ENCODE measurements around the gene SPC24.
A peak's percentile ranks its signal among the peaks of the same experiment; 100 is the strongest.
"Not testable (repeated sequence)": the region's sequence is repeated elsewhere in the genome, so short reads cannot be mapped to it uniquely, and the experiment has no call there.

The SPC24 gene

DNA sequence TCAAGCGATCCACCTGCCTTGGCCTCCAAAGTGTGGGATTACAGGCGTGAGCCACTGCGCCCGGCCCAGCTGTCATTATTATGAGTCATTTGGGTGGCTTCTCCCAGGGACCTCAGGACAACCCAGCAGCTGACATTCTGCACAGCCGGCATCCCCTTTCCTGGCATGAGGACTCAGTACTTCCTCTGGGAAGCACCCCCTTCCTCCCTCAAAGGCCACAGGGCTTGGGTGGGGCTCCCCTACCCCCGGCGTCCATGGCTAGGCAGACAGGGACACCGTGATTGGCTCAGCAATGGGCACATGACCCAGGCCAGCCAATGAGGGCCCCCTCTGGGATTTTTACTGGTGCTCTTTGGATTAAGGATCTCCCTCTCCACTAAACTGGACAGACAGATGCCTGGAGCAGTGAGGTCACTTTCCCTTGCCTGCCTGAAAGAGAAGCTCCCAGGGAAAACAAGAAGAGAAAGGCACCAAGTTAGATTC lies 35.7 kb upstream of the SPC24 start:
- peak; percentile 27 for DNase-seq

DNA sequence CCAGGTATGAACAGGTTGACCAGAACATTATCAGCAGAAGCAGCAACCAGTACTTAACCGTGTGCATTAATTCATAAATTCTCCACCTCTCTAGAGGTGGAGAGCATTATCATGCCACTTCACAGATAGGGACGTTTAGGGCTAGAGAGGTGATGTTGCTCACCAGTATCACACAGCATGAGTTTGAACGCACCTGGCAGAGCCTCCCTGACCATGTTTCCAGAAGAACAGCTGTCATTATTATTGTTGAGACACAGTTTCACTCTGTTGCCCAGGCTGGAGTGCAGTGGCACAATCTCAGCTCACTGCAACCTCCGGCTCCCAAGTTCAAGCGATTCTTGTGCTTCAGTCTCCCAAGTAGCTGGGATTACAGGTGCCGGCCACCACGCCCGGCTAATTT lies 34.9 kb upstream of the SPC24 start:
- DNase-seq: peak; percentile 8

DNA sequence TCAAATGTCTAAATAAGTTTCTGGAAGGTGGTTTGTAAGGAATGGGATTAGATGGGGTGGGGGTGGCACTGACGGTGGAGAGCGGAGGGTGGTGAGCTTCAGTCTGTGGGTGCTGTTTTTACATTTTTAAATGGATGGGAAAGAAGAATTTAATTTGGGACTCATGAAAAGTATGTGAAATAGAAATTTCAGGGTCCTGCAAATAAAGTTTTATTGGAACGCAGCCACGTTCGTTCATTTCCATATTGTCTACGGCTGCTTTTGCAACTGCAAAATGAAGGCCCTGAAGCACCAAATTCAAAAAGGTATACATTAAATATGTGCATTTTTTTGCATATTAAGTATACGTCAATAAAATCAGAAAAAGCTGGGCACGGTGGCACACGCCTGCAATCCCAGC lies 31.9 kb upstream of the SPC24 start:
- DNase-seq: no peak

DNA sequence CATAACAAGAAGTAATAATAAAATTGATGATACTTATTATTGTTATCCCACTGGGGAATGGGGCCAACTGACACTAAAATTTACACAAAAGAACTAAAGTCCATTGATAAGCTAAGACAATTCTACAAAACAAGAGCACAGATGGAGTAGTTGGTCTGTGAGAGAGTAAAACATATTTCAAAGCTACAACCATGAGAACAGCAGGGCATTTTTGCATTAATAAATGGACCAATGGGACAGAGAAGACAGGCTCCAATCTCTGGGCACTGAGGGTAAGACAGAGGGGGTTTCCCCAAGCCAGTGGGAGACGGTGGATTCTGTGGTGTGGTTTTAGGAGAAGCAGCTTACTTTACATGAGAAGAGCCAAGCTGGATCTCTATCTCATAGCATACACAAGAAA lies 27.4 kb upstream of the SPC24 start:
- no peak for DNase-seq

DNA sequence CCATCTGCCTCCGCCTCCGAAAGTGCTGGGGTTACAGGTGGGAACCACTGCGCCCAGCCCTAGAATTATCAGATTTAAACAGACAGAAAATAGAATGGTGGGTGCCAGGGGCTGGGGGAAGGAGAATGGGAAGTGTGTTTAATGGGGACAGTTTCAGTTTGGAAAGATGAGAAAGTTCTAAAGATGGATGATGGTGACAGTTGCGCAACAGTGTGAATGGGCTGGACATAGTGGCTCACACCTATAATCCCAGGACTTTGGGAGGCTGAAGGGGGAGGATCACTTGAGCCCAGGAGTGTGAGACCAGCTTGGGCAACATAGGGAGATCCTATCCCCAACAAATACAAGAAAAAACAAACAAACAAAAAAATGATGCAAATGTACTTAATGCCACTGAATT lies 25.9 kb upstream of the SPC24 start:
- DNase-seq: no peak

DNA sequence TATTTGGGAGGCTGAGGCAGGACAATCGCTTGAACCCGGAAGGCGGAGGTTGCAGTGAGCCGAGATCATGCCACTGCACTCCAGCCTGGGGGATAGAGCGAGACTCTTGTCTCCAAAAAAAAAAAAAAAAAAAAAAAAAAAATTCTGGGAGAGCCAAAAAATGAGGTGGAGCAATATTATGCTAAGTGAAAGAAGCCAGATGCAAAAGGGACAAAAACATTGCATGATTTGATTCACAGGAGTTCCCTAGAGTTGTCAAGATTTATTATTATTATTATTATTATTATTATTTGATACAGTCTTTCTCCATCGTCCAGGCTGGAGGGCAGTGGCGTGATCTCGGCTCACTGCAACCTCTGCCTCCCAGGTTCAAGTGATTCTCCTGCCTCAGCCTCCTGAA lies 25.4 kb upstream of the SPC24 start:
- not testable (repeated sequence) for DNase-seq

DNA sequence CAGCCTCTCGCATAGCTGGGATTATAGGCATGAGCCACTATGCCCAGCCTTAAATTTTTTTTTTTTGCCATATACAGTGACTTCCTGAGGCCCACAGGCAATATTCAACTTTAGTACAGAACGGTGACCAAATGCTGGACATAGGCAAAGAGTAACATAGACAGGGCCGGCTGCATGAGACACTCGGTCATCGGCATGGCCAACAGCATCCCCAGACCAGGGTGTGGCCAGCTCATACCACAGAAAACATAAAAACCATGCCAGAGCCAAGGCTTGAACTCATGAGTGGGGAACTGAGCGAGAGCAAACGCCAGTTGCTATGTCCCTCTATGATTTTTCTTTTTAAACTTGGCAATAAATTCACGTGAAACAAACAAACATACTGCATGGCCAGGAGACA lies 24.8 kb upstream of the SPC24 start:
- no peak for DNase-seq

DNA sequence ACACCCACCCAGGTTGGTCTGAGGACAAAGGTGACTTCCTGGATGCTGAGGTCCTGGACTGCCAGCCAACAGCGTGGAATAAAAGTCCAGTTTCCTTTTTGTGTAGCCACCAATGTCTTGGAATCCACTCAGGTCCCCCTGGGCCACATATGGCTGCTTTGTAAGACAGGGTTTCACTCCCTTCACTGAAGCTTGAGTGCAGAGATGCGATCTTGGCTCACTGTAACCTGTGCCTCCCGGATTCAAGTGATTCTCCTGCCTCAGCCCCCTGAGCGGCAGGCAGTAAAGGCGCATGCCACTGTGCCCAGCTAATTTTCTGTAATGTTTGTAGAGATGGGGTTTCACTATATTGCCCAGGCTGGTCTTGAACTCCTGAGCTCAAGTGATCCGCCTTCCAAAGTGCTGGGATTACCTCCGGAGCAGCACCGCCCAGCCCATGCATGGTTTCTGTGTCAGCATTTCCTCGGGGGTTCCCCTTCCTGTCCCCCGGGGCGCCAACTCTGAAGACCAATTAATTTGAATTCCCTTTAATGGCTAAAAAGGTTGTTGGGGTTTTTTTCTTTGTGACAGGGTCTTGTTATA lies 24.2 kb upstream of the SPC24 start:
- DNase-seq: no peak

DNA sequence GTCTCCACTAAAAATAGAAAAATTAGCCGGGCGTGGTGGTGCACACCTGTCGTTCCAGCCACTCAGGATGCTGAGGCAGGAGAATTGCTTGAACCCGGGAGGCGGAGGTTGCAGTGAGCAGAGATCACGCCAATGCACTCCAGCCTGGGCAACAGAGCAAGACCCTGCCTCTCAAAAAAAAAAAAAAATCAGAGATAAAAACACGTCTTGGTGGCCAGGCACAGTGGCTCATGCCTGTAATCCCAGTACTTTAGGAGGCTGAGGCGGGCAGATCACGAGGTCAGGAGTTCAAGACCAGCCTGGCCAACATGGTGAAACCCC lies 23.5 kb upstream of the SPC24 start:
- DNase-seq: not testable (repeated sequence)

DNA sequence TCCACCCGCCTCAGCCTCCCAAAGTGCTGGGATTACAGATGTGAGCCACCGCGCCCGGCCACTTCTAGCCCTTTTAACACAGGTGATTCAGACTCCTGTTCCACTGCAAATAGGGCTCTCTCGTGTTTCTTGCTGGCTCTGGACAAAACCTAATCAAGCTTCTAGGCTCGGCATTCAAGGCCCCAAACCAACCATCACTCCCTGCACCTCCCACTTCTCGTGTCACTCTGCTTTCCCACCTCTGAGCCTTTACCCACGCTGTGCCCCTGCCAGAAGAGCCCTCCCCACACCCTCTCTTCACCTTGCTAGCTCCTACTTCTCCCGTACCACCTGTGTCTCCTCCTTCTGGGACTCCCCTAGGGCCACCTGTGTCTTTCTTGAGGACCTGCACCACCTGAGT lies 22.0 kb upstream of the SPC24 start:
- DNase-seq: no peak

DNA sequence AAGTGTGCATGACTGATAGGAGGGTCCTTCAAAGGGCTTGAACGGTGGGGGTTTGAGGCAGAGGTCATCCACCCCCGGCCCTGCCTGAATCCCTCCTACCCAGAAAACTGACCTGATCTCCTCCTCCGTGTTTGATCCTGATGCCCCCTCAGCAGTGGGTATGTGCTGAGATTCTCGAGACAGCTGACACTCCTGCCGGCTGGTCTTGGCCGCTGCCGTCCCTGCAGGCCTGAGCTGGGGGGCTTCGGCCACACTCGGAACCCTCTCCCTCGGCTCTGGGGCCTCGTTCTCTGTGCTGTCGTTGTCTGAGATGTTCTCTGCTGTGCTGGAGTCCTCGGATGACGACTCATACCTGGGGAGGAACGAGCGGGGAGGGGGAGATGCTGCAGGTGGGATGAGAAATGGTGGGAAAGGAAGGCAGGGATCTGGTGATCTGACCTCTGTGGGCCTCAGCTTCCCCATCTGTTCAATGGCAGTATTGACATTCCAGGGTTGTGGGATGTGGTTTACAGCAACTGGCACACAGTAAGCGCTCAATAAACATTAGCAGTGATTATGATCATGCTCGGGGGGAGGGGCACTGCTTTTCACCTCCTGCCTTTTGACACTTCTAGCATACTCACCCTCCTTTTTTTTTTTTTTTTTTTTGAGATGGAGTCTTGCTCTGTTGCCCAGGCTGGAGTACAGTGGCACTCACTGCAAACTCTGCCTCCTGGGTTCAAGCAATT lies 21.0 kb upstream of the SPC24 start:
- DNase-seq: no peak

DNA sequence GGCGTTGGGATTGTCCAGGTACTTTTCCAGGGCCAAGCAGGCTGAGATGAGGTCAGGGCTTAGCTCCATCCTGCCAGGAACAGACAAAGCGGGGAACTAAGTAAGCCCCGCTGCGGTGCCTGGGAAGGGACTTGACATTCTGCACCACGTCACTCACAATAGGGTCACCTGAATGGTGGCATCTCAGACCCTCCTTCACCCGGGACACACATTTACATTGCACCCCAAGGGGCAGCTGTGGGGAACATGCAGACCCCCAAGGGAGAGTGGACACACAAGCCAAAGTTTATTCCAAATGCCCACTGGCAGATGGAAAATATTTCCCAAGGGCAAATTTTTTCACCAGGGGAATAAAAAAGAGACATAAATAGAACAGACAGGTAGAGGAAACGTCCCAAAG lies 20.3 kb upstream of the SPC24 start:
- DNase-seq: no peak

DNA sequence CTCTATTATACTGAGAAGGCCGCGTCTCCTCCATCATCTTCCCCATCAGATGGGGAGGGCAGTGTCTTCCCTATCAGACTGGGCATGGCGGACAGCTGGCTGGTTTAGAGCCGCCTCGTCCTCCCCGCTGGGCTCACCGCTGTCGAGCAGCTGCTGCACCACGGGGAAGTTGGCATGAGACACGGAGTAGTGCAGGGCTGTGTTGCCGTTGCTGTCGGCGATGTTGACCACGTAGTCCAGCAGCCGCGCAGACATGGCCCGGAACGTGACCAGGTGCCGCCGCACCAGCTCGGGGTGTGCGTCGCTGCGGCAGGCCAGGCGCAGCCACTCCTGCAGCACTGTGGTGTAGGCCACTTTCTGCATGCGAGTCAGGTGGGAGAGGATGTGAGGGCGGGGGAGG lies 18.8 kb upstream of the SPC24 start:
- DNase-seq: peak; percentile 86

DNA sequence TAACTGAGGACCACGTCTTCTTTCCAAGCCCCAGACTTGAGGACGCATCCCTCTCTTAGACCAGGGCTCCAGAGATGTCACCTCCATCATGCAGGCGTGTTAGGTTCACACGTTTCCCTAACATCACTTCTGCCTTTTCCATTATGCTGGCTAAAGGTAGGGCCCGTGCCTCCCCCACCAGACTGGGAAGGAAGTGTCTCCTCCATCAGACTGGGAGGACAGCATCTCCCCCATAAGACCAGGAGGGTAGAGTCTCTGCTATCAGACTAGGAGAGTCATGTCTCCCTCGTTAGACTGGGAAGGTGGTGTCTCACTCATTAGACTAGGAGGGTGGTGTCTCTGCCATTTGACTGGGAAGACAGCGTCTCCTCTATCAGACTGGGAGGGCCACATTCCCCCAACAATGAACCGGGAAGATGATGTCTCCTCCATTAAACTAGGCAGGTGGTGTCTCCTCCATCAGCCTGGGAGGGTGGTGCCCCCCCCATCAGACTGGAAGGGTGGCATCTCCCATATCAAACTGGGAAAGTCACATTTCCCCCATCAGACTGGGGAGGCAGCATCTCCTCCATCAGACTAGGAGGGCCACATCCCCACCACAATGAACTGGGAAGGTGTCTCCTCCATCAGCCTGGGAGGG lies 18.1 kb upstream of the SPC24 start:
- no peak for DNase-seq

DNA sequence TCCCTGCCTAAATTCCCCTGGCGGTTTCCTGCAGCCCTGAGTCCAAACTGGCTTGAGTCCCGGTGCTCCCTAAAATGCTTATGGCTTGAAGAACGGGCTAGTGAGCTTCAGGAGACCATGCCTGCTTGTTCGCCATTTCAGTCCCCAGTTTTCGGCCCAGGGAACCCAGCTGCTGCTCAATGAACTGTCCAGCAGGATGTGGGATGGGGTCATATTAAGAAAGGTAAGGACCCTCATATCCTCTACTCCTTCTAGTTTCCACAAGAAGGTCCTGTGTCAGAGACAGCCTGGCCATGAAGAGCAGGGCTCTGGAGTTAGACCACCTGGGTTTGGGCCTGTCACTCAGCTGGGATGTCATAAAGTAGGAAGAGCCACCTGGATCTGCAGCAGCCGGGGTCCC lies 17.0 kb upstream of the SPC24 start:
- no peak for DNase-seq

DNA sequence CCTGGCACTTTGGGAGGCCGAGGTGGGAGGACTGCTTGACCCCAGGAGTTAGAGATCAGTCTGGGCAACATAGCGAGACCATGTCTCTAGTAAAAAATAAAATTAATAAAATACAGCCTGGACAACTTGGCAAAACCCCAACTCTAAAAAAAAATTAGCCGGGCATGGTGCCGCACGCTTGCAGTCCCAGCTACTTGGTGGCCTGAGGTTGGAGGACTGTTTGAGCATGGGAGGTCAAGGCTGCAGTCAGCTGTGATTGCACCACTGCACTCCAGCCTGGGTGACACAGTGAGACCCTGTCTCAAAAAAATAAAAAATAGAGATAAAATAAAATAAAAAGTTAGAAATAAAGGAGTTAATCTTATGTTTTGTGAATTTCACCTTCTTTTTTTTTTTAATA lies 15.6 kb upstream of the SPC24 start:
- DNase-seq: no peak

DNA sequence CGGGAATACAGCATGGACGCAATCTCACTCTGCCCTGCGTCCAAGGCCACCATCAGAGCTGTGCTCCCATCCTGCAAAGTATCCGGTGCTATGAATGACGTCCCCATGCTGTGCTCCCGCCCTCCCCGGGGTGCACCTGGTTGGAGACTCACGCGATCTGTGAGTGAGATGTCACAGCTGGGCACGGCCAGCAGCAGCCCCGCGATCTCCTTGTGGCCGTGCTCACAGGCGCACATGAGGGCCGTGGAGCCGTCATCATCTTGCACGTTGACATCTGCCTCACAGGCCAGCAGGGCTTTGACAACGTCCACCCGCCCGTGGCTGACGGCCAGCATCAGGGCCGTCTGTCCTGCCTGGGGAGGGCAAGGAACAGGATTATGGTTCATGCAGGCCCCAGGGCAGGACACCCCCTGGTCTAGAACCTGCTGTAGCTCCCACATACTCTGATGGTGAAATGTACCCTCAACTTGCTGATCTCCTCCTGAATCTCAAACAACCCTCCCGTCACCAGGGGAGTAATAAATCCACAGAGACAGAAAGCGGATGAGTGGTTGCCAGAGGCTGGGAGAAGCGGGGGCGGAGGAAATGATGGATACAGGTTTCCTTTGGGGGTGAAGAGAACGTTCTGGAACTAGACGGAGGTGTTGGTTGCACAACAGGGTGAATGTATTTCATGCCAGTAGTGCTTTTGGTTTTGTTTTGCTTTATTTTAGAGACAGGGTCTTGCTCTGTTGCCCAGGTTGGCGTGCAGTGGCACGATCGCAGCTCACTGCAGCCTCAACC lies 14.5 kb upstream of the SPC24 start:
- no peak for DNase-seq

DNA sequence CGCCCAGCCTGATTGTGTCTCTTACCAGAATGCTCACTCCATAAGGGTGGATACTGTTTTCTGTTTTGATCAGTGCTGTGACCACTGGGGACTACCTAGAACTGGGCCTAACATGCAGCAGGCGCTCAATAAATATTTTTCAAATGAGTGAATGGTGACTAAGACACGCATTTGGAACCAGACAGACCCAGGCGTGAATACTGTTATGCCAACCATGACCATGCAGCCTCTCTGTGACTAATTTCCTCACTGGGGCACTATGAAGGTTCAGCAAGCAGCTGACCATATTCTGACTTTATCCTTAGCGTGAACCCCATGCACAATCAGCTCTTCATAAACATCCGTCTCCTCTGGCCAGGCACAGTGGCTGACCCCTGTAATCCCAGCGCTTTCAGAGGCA lies 13.0 kb upstream of the SPC24 start:
- no peak for DNase-seq

DNA sequence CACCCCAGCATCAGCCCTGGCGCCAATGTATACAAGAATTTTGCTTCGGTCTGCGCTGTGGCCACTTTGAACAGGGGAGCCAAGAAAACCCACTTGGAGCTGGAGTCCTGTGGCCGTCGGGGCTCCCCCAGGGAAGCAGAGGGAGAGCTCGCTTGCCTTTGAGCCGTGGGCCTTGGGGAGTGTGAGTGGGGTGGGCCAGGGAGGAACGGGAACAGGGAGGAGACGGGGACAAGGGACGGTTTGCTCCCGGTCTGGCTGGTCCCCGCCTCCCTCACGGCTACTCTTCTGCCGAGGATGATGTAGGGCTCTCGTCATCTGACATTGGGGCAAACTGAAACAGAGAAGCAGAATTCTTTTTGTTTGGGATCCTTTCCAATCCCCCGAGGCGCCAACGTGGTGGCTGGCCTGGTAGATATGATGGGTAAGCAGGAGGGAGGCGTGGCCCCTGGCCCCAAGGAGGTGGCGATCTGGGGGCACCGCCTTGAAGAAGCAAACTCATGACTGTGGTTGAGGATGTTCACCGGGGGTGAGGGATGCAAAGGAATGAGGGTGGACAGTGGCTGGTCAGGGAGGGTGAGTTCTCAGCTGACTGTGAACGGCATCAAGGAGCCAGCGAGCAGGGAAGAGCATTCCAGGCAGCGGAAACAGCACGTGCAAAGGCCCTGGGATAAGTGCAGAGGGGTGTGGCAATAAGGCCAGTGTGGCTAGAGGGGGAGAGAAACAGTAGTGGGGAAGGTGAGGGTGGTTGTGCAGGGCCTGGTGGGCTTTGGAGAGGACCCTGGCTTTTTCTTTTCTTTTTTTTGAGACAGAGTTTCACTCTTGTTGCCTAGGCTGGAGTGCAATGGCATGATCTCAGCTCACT lies 10.9 kb upstream of the SPC24 start:
- DNase-seq: no peak

DNA sequence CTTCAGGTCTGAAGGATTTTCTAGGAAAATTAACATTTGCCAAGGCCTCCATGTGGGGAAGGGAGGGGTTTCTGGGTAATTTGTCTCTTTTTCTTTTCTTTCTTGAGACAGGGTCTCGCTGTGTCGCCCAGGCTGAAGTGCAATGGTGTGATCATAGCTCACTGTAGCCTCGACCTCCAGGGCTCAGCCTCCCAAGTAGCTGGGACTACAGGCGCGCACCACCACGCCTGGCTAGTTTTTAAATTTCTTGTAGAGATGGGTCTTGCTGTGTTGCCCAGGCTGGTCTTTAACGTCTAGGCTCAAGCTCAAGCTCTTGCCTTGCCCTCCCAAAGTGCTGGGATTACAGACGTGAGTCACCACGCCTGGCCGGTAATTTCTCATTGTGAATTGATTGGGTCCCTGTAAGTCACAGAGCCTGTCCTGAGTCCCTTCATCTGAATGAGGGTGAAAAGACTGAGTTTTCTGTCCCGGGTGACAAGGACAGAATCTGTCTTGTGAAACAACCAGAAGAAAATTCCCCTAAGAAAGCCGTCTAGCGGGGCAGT lies 10.0 kb upstream of the SPC24 start:
- no peak for DNase-seq

DNA sequence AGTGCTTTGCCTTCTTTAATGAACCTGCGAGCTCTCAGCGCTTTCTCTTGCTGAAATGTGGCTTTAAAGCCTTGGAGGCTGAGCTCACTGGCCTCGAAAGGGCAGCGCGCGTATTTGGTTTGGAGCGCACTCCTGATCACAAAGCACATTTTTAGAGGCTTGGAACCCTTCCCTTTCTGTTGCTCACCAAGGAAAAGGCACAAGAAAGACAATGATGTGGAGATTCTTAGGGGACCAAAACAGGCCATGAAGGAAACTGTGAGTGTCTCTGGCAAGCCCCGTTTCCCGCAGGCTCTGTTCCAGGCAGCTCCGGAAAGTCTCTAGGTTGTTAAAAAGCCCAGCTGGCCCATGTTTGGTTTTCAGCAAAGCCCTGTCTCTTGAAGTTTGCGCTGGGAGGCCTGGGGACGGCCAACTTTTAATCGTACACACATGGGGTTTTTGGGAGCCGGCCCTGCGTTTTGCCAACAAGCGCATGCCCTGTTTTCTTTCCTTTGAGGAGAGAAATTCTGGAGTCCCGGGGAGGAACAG lies 9.4 kb upstream of the SPC24 start:
- DNase-seq: no peak

DNA sequence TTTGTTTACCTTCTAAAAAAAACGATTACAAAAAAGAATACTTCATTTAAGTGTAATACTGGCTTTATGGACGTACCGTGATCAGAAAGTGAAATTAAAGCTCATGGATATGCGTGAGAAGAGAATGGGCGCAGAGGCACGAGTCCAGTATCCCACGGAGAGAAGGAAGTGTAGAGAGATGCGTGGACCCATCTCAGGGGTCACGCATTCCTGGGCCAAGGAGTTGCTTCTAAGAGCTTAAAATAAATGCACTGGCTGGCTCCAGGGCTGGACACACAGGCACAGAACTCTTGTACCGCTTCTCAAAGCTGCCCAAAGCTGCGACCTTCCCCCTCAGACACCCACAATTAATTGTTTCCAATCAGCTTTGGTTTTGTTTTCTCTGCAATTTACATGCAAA lies 8.7 kb upstream of the SPC24 start:
- DNase-seq: no peak

Measured in NCI-H69 (cell line).